Measurements from ENCODE around the gene RPN1. TPM values are rescaled to one million over a fixed set of nuclear protein-coding genes. Genes with fewer than 3 reads are reported as not detected.

The RPN1 gene
- total RNA-seq: 100 to 1,000 TPM; 125 to 184 (median 143) TPM

DNA sequence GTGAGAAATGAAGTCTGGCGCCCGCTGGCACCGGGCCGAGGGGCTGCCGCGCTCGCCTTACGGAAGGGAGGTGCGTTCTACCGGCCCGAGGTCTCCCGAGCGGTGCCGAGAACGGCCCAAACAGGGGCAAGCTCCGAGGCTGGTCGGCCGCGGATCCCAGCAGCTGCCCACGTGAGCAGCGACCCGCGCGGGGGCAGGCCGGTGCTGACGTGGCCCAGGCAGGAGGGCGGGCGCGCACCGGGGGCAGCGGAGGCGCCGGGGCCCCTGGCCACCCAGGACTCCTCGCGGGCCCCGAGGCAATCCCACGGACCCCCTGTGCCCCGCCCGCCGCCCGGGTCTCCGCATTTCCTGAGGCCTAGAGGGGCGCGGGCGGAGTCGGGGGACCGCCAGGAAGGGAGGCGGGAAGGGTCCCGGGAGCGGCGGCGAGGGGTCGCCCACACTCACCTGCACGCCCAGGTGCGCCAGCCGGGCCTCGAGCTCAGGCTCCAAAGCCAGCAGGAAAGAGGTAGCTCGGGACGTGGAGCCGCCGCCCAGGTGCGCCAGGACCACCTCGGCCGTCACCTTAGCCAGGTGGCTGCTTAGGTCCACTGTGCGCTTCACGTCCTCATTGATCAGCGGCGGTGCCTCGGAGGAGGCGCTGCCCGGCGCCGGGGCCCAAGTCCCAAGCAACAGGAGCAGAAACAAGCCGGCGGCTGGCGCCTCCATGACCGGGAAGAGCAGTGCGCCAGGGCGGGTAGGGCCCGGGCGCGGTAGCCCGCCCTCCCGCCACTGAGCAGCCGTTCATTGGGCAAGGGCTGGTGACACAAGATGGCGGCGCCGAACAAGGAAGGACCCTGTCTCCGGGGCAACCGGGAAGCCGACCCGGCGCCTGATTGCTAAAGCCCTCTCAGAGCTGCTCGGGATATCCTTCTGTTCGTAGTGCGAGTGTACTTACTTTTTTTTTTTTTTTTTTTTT is at the start of gene RPN1:
Gene RPN1, minus strand, starts transcription at position 723 of the 955 bp plus-strand sequence. Its CDS starts 18 bp downstream, at position 705.
- in situ Hi-C loops (cut with MboI; ENCODE audit: low pct_ligation_motif_present in 1 of 4, low pct_unique_long_range_greater_than_20kb in 1 of 4, low sequenced_read_pairs in 3 of 4): no loop called here
- Histone ChIP-seq H3K36me3 (no peaks in the 10 kb centered on the region), H3K27me3 (no peaks in the 10 kb centered on the region), H3K27ac (peak within 1 kb of the TSS; percentile 95 to 100 (median 99)), H3K4me1 (peaks cover 0 to 38% (median 15%) of the 10 kb centered on the region in 4 donors), H3K4me3 (peak within 1 kb of the TSS; percentile 68 to 100 (median 97)), H3K9me3 (no peaks in the 10 kb centered on the region)
- TF ChIP-seq, protein P1, sequence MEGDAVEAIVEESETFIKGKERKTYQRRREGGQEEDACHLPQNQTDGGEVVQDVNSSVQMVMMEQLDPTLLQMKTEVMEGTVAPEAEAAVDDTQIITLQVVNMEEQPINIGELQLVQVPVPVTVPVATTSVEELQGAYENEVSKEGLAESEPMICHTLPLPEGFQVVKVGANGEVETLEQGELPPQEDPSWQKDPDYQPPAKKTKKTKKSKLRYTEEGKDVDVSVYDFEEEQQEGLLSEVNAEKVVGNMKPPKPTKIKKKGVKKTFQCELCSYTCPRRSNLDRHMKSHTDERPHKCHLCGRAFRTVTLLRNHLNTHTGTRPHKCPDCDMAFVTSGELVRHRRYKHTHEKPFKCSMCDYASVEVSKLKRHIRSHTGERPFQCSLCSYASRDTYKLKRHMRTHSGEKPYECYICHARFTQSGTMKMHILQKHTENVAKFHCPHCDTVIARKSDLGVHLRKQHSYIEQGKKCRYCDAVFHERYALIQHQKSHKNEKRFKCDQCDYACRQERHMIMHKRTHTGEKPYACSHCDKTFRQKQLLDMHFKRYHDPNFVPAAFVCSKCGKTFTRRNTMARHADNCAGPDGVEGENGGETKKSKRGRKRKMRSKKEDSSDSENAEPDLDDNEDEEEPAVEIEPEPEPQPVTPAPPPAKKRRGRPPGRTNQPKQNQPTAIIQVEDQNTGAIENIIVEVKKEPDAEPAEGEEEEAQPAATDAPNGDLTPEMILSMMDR (IDR thresholded peaks at IDR 0.05): no peak
- TF ChIP-seq POLR2AphosphoS5 (IDR thresholded peaks at IDR 0.05) (peak; percentile 89 to 96 (median 96)), EP300 (IDR thresholded peaks at IDR 0.05; ENCODE audit: low read depth) (no peak), POLR2A (IDR thresholded peaks at IDR 0.05) (peak; percentile 97)
- WGBS, 2 donors (ENCODE audit: low coverage in 1 of 2): 0% methylated on average over 80 of the region's 96 CpGs; no CpG with 5 or more reads in 1 of the 2 donors
- DNase-seq: peak; percentile 98
- intact Hi-C loops (cut with DNase I; ENCODE audit: low total_unique reads): no loop called here

DNA sequence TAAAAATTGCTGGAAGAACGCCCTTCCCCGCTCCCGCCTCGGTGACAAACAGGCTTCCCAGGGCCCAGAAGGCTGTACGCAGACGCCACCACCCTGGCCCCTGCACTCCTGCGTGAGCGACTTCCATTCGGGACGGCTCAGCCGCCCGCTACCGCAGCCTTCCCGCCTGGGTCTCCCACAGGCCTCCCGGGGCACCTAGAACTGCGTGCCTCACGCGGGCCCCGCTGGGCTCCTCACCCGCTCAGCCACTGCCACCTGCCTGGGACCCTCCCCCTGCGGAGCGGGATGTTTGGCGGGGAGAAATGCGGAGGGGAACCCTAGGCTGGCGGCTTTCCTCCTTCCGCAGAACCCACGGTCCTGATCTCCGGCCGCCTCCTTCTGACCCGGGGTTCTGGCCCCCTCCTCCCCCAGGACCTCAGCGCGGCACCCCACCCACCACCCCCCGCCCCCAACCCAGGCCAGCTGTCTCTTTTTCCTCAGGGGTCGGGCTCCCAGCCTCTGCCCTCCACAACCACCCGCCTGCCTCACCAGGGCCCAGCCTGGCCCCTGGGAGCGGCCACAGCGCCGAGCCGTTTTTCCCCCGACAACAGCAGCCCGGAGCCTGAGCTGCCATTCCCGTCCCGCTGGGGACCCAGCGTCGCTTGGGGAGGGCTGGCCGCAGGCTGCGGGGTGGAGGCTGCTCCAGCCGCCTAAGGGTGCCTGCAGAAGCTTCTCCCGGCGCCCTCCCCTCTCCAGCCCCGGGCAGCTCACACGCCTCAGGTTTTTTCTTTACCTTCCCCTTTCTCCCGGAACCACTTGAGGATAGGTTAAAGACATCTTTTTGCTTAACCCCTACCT is 47.8 kb upstream of the RPN1 start:
- H3K36me3 ChIP-seq: no peaks in the 10 kb centered on the region
- intact Hi-C loops (cut with DNase I; ENCODE audit: low total_unique reads): no loop called here
- H3K4me1 ChIP-seq: peaks cover 0 to 10% (median 2%) of the 10 kb centered on the region in 4 donors
- DNase-seq: peak; percentile 46
- H3K4me3 ChIP-seq: peak overlapping the region; percentile 45 to 61 (median 54)
- 5% methylated on average over 39 of the region's 53 CpGs; no CpG with 5 or more reads in 1 of the 2 donors for WGBS, 2 donors (ENCODE audit: low coverage in 1 of 2)
- H3K9me3 ChIP-seq: no peaks in the 10 kb centered on the region
- TF ChIP-seq POLR2AphosphoS5 (IDR thresholded peaks at IDR 0.05): no peak
- peak; percentile 7 for TF ChIP-seq POLR2A (IDR thresholded peaks at IDR 0.05)
- H3K27me3 ChIP-seq: no peaks in the 10 kb centered on the region
- in situ Hi-C loops (cut with MboI; ENCODE audit: low pct_ligation_motif_present in 1 of 4, low pct_unique_long_range_greater_than_20kb in 1 of 4, low sequenced_read_pairs in 3 of 4): loop anchor here in 1 of 4 donors (25.0 kb wide), 1 partner anchor 89 kb away; no protein-coding TSS in a partner anchor
- H3K27ac ChIP-seq: peak overlapping the region; percentile 58 to 86 (median 78)

DNA sequence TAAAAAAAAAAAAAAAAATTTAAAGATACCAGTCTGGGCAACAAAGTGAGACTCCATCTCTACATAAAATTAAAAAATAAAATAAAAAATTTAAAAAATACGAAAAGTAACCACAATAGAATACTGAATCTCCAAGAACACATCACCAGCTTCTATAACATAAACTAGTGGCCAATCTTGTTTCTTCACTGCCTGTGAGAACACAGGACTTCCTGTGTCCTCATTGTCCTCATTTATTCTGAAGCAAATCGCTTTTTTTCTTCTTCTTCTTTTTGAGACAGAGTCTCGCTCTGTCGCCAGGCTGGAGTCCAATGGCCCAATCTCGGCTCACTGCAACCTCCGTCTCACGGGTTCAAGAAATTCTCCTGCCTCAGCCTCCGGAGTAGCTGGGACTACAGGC is 46.7 kb upstream of the RPN1 start:
- intact Hi-C loops (cut with DNase I; ENCODE audit: low total_unique reads) (no loop called here), in situ Hi-C loops (cut with MboI; ENCODE audit: low pct_ligation_motif_present in 1 of 4, low pct_unique_long_range_greater_than_20kb in 1 of 4, low sequenced_read_pairs in 3 of 4) (loop anchor here in 1 of 4 donors (25.0 kb wide), 1 partner anchor 90 kb away; no protein-coding TSS in a partner anchor)
- WGBS, 2 donors (ENCODE audit: low coverage in 1 of 2): 89 to 94% methylated on average over 1 to 8 of the region's 8 CpGs

DNA sequence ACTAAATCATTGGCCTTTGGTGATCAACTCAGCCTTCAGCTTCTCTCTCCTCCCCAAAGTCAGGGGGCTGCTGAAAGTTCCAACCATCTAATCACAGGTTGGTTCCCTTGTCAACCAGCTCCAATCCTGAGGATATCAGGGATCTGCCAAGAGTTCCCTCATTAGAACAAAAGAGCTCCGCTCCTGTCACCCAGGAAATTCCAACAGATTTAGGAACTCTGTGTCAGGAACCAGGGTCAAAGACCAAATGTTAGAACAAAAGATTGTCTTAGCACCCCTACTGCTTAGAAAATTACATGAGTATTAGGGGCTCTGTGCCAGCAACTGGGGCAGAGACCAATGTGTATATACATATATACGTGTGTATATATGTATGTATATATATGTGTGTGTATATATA is 43.1 kb upstream of the RPN1 start:
- in situ Hi-C loops (cut with MboI; ENCODE audit: low pct_ligation_motif_present in 1 of 4, low pct_unique_long_range_greater_than_20kb in 1 of 4, low sequenced_read_pairs in 3 of 4): loop anchor here in 1 of 4 donors (25.0 kb wide), 1 partner anchor 94 kb away; no protein-coding TSS in a partner anchor
- Histone ChIP-seq H3K36me3 (no peaks in the 10 kb centered on the region), H3K27me3 (no peaks in the 10 kb centered on the region), H3K4me1 (peaks cover 0 to 5% (median 2%) of the 10 kb centered on the region in 4 donors), H3K4me3 (no peak overlapping the region), H3K27ac (no peak overlapping the region), H3K9me3 (no peaks in the 10 kb centered on the region)
- TF ChIP-seq, protein P1 (IDR thresholded peaks at IDR 0.05): no peak
- TF ChIP-seq EP300 (IDR thresholded peaks at IDR 0.05; ENCODE audit: low read depth): no peak
- TF ChIP-seq POLR2A (IDR thresholded peaks at IDR 0.05): no peak
- no peak for TF ChIP-seq POLR2AphosphoS5 (IDR thresholded peaks at IDR 0.05)
- no peak for DNase-seq
- 44 to 80% methylated on average over 1 to 2 of the region's 2 CpGs for WGBS, 2 donors (ENCODE audit: low coverage in 1 of 2)
- intact Hi-C loops (cut with DNase I; ENCODE audit: low total_unique reads): no loop called here

More for the DNA sequence above, 46.7 kb upstream of the RPN1 start:
- H3K27me3 ChIP-seq: no peaks in the 10 kb centered on the region
- TF ChIP-seq EP300 (IDR thresholded peaks at IDR 0.05; ENCODE audit: low read depth): no peak
- TF ChIP-seq POLR2AphosphoS5 (IDR thresholded peaks at IDR 0.05): no peak
- no peak for TF ChIP-seq POLR2A (IDR thresholded peaks at IDR 0.05)
- TF ChIP-seq, protein P1 (IDR thresholded peaks at IDR 0.05): no peak
- no peaks in the 10 kb centered on the region for H3K9me3 ChIP-seq
- DNase-seq: no peak
- H3K4me1 ChIP-seq: peaks cover 0 to 10% (median 2%) of the 10 kb centered on the region in 4 donors
- H3K4me3 ChIP-seq: no peak overlapping the region
- H3K36me3 ChIP-seq: no peaks in the 10 kb centered on the region
- no peak overlapping the region for H3K27ac ChIP-seq

Data from transverse colon (tissue), 4 donors.